M059J (cell line): Measurements from ENCODE around the gene MAMDC4. TPM values are rescaled to one million over a fixed set of nuclear protein-coding genes. Genes with fewer than 3 reads are reported as not detected.
"Not testable (repeated sequence)": the region's sequence is repeated elsewhere in the genome, so short reads cannot be mapped to it uniquely, and the experiment has no call there.

Experiments
- DNase-seq: peaks from one replicate; pipeline ENCODE4 v3.0.0-alpha.2; 2012; ENCODE audit warnings: low read depth
- total RNA-seq: library from RNA; depleted of rRNA; stranded (reverse); fragments of >200 nt; shearing (Covaris generic); gene quantifications from 2 replicates; pipeline ENCODE4 v1.2.3, GENCODE V29; 2014

MAMDC4 gene
- total RNA-seq, 1 experiment from 2014 or later = 0.44 TPM

DNA sequence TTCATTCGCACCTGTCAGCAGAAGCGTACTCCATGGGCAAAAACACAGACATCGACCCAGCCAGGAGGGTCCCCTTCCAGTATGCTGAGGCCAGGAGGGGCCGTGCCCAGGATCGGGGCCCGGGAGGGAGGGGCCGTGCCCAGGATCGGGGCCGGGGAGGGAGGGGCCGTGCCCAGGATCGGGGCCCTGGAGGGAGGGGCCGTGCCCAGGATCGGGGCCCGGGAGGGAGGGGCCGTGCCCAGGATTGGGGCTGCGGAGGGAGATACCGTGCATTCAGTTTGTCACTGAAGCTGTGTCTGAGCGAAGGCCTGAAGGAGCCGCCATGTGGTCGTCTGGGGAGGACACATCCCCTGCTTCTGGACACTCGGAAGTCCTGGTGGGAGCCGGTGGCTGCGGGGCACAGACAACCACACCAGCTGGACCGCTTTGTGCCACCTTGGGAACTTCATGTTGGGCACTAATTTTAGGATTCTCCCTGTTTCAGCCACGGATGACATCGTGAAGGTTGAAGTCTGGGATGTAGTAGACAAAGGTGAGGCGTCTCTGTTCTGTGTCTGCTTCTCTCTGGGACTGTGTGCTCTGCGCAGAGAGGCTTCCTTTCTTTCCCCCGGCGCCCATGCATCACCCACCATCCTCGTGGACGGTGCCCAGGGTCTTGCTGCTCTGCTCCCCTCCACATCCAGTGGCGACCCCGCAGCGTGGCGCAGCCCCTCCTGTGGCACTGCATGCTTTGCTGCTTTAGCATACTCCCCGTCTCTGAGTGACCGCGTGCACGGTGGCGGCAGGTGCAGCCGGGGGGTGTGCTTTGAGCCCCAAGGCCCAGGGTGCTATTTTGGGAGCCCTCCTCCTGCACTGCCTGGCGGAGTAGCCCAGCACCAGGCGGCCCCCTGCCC is 26.6 kb upstream of the MAMDC4 start:
- no peak for DNase-seq

DNA sequence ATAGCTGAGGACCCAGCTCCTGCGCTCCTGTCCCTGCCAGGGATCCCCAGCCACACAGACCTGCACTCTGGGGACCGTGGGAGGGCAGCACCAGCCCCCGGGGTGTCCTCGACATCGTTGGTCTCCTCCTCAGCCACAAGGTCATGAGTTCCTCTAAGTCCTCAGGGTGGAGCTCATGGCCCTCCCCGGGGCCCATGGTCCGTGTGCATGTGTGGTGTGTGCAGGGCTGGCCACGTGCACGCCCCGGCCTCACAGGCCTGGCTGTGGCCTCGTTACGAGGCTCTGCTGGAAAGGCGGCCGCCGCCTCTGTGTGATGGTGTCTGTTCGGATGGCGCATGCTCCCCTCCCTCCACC is 26.0 kb upstream of the MAMDC4 start:
- no peak for DNase-seq

DNA sequence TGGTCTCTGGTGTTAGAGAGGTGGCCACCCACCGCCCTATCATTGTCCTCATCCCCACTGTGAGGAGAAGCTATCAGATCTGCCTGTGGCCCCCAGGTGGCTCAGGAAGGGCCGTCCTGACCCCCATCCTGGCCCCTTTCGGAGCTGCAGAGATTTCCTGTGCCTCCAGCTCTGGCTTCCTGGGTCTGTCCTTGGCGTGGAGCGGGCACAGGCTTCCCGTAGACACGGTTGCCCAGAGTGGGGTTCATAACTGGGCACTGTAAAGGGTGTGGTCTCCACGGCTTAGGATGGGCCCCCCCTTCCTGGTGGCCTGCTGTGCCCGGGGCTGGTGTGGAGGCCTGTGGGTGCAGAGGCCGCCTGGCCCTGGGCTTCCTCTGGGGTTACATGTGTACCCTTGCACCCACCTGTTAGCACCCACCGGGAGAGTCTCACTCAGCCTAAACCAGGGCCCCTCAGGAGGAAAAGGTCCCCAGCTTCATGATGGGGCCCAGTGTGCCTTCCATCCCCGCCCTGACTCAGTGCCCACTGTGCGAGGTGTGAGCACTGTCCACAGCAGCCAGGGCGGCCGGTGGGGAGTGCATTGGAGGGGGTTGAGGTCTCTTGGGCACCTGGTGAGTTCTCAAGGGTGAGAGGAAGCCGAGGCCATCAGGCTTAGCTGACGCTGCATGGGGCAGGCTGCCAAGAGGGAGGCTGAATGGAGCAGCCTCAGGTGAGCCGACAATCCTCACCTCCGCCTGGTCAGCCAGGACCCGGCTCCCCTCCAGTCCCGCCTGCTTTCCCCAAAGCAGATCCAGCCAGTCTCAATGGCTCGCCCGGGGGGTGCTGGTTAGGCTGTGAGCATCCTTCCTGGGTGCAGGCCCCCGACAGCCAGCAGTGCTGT is 25.2 kb upstream of the MAMDC4 start:
- DNase-seq = no peak

DNA sequence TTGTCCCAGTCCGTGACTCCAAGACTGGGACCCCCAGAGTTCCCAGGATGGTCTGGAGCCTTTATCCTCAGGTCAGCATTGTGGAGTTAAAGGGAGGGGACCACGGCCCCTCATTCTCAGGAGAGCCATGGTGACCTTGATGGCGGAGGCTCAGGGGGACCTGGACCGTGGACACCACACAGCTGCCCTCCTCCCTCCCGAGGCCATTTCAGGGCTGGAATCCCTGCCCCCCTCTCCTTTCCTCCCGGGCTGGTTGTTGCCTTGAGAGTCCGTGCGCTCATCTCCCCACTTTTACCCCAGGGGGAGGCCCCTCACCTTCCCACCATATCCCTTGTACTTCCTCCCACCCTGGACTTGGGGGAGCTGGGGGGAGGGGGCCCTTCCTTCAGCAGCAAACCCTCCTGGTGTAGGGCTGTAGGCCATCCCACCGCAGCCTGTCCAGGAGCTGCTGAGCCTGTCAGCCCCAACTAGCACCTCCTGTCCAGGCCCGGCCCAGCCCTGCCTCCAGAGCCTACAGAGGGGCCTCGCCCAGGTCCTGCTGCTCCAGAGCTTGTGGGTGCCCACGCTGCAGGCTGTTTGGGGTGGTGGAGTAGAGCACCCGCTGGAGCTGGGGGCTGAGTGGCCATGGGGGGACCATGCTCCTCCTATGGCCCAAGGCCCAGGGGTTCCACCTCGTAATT is 24.2 kb upstream of the MAMDC4 start:
- DNase-seq = no peak

DNA sequence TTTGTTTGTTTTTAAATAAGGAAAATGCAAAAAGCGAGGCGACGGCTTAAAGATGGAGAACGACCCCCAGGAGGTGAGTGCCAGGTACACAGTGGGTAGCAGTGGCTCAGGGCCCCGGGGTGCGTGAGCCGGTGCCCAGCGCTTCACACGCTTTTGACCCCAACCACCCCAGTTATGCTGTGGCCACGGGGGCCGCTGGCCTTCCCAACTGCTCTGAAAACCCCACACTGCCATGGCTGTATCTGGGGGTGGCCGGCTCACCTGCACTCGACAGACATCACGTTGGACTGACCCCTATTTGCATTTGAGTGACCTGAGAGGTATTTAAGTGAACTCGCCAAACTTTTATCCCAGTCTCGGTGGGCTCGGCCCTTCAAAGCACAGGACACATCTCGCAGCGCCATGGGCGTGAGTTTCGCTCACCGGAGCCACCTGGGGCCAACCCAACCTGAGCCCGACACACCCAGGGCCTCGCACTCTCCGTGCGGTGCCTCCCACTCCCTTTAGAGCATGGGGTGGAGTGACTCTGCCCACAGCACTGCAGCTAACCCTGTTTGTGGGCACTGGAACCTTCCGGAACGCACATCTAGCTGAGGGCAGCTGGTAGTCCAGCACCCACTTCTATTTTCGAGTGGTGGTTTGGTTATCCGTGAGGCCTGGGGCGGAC is 23.5 kb upstream of the MAMDC4 start:
- no peak for DNase-seq

DNA sequence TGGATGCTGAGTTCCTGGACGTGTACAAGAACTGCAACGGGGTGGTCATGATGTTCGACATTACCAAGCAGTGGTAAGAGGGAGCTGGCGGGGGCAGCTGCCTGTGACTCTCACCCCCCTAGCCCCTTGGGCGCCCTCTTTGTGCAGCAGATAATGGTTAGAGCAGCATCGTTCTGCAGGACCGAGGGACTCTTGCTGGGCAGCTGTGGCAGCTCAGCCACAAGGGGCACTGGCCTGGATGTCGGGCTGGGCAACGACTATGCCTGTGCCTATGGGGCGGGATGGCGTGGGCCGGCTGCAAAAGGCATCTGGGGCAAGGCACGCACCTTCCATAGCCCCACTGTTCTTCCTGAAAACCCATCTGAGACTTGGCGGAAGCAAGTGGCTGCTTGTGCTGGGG is 22.7 kb upstream of the MAMDC4 start:
- no peak for DNase-seq

DNA sequence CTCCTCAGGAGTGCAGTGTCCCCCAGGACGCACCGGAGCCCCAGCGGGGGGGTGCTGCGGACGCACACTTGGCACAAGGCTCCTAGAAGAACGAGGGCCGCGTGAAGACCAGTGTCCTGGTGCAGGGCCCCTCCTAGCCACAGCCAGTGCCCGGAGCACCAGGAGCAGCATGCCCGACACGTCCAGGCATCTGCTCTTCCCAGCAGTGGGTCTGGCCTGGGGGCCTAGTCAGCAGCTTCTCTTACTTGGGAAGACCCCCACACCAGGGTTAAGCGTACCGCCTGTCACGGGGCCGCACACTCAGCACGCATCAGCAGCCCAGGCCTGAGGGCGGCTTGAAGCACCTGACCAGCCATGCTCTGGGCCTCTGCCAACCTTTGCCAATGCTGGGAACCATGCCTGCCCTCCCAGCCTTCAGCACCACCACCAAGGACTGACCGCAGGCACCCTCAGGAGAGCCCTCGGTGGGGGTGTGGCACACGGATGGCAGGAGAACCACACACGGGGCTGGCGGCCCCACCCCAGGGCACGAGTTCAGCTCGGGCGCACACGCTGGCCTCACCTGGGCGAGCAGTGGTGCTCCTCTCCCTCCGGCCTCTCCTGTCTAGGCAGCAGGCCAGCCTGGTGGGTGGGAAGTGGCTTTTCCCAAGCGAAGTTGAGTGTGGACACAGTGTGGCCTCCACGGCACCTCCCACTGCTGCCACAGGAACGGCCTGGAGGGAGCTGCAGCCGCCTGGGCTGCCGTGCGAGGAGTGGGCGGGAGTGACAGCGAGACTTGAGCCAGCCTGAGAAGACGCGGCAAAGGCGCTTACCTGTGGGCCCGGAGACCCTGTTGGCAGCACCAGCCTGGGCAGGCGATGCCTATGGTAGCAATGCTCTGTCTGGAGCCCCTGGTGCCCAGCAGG is 21.9 kb upstream of the MAMDC4 start:
- no peak for DNase-seq

DNA sequence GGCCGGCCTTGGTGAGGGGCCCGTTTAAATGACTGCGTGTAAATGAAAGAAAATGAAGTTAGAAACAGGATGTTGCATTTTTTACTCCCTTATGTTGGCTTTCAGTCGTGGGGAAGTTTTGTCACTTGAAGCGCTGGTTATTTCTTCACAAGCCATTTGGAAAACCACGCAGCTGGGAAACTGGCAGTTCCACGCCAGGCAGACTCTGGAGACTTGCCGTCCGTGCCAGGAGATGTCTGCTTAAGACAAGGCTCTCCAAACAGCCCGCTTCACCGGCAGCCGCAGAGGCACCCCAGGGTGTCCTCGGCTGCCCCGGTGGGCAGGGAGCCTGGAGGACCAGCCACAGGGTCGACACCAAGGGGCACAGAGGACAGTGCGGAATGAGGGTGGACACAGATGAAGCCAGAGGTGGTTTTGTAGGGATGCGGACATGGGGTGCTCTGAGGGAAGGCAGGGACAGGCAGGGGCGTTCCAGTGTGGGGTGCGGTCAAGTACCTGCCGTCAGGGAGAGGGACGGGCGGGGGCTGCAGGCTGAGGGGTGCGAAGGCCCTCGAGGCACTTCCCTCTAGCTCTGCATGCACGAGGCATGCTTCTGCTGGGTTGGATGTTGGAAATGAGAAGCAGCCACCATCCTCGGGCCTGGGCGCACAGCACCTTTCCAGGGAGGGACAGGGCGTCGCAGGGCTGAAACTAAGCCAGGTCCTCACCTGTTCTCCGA is 21.0 kb upstream of the MAMDC4 start:
- DNase-seq = no peak

DNA sequence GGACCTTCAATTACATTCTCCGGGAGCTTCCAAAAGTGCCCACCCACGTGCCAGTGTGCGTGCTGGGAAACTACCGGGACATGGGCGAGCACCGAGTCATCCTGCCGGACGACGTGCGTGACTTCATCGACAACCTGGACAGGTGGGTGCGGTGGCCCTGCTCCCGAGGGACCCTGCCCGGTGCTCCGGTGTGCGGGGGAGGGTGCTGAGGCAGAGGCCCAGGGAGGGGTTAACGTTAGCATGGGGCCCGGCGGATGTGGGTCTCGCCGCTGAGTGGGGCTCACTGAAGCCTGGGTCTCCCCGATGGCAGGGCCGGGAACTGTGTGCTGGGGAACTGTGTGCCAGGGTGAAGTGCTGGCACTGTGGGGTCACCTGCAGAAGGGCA is 20.4 kb upstream of the MAMDC4 start:
- DNase-seq = no peak

DNA sequence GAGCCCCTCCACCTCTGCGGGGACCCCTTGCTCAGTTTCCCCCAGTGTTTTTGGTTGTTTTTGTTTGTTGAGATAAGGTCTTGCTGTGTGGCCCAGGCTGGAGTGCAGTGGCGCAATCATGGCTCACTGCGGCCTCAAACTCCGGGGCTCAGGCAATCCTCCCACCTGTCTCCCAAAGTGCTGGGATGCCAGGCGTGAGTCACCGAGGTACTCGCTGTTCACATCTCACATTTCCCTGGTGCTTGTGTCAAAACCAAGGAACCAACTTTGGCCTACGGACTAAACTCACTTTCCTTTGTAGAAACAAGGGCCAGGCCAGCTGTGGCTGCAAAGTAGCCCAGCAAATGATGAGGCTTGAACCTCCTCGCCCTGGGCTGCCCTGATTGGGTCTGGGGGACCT is 19.6 kb upstream of the MAMDC4 start:
- DNase-seq = no peak

DNA sequence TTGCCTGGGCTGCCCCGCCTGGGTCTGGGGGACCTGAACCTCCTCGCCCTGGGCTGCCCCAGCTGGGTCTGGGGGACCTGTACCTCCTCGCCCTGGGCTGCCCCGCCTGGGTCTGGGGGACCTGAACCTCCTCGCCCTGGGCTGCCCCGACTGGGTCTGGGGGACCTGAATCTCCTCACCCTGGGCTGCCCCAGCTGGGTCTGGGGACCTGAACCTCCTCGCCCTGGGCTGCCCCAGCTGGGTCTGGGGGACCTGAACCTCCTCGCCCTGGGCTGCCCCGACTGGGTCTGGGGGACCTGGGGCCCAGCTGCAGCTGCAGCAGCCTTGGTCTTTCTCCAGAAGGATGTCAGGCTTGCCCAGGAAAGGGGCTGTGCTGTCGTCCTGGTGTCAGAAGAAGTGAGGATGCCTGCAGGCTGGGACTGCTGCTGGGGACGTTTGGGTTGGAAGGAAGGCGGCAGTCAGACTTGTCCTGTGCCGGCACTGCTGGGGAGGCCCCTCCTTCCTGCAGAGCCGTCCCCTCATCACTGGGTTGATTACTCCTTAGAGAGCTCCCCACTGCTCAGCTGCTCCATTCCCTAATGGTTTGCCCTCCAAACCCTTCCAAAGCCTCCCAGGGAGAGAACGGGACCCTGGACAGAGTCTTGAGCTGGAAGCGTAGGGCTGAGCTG is 18.6 kb upstream of the MAMDC4 start:
- DNase-seq = not testable (repeated sequence)

DNA sequence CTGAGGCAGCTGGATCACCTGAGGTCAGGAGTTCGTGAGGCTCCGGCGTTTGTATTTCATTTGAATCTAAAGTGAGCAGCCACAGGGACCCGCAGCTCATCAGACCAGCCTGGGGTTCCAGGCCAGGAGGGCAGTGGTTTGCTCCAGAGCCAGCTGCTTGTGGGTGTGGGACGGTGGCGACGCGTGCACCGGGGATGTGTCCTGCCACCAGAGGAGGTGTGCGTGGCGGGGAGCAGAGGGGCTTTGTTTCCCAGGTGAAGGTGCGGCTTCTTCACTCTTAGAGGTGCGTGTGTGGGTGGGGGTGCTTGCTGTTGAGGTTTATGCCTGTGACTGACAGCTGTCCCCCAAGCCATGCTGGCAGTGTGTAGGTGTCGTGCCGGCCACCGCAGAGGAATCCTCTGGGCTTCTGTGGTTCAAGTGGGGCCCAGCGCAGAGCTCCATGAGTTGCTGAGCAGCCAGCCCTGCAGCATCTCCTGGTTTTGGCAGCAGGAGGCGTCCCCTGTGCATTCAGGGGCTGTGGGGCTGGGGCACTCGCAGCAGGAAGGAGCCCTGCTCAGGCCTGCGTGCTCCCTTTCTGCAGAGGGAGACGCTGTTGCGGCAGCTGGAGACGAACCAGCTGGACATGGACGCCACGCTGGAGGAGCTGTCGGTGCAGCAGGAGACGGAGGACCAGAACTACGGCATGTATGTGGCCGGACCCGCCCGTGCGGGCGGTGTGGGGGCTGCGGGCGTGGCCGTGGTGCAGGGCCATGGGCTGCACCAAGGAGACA is 16.8 kb upstream of the MAMDC4 start:
- no peak for DNase-seq

DNA sequence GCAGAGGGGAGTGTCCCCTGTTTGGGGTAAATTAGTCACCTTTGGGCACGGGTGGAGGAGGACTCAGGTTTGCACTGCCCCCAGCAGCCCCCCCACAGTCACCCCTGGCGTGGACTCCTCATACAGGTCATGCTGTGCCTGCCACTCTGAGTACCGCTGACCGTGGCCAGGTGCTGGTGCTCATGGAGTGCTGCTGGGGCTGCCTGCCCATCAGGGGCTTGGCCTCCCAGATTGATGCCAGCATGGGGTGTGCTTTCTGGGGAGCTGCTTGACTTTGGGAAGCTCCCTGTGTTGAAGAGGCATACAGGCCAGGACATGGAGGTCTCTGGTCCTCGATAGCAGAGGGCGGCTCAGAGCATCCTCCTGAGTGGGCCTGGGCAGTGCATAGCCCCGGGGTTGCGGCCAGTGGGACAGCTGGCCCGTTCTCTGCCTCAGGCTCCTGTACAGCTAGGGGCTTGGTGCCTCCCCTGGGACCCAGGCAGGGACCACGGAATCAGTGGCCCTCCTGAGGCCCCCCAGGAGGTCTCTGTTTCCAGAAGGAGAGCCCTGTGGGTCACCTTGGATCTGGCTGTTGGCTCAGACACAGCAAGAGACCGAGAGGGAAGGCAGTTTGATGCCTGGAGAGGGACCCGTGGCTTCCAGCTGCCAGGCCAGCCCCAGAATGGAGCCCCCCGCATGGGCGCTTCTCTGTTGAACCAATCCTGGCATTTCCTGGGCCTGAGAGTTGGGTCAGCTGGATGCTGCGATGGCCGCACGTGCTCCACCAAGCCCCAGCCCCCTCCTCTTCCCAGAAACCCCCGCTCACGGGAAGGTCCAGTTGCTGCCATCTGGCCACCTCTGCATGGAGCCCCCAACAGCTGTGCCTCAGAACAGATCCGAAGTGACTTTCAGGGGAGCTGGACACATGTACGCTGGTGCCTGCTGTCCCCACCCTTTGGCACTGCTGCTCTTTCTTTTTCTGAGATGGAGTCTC is 15.9 kb upstream of the MAMDC4 start:
- DNase-seq = no peak

DNA sequence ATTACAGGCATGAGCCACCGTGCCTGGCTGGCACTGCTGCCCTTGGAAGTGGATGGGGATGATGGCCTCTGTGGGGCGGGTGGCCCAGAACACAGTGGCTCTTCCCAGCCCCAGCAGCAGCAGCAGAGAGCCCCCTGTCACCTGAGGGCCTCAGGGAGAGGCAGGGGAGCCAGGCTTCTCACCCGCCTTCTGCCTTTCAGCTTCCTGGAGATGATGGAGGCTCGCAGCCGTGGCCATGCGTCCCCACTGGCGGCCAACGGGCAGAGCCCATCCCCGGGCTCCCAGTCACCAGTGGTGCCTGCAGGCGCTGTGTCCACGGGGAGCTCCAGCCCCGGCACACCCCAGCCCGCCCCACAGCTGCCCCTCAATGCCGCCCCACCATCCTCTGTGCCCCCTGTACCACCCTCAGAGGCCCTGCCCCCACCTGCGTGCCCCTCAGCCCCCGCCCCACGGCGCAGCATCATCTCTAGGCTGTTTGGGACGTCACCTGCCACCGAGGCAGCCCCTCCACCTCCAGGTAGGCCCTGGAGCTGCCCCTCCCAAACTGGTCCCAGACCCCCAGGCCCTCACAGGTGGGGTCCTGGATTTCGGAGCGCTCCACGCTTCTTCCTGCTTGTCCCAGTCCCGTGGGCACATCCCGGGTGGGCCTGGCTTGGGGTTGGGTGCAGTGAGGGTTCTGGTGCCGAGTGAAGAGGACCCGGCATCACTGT is 14.8 kb upstream of the MAMDC4 start:
- DNase-seq = no peak

DNA sequence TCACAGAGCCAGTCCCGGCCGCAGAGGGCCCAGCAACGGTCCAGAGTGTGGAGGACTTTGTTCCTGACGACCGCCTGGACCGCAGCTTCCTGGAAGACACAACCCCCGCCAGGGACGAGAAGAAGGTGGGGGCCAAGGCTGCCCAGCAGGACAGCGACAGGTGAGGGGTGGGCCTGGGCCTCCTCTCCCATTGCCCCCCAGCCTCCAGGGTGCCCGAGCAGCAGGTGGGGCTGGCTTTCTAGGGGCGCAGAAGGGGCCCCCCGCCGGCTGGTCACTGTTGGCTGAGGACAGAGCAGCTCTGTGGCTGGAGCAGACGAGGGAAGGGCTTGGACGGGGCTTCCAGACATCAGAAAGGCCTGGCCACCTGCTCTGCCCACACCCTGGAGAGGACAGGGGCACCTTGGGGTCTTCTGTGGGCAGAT is 14.3 kb upstream of the MAMDC4 start:
- not testable (repeated sequence) for DNase-seq

DNA sequence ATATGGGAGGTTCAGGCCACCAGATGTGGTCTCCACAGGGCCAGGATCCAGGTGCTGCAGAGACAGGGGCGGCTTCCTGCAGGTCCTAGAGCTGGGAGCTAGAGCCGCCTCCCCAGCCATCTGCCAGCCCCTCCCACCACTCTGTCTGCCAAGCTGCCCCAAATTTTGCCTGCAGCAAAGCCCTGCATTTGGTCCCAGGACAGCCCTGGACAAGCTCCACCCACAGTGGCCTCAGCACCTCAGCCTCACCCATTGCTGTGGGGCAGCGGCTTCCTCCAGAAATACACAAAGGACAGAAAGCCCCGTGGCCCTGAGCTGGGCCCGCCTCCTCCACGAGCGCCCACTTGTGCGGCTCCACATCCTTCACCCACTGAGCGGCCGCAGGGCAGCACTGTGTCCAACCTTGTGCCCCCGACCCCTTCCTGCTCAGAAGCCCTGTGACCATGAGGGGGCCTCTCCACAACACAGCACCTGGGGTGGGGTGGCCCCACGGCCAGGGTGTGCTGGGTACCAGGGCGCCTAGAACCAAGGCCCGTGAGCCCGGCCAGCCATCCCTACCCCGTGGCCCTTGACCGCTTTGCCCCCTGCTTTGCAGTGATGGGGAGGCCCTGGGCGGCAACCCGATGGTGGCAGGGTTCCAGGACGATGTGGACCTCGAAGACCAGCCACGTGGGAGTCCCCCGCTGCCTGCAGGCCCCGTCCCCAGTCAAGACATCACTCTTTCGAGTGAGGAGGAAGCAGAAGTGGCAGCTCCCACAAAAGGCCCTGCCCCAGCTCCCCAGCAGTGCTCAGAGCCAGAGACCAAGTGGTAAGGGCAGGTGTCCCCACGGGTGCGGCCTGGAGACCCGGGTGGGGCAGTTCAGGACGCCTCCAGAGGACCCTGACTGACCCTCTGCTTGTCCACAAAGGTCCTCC is 13.6 kb upstream of the MAMDC4 start:
- no peak for DNase-seq
